Forelimb muscle (tissue), 1 donor: ENCODE measurements around the gene IL1A. TPM values are rescaled to one million over a fixed set of nuclear protein-coding genes. Genes with fewer than 3 reads are reported as not detected.

Source experiments
- DNase-seq: peaks from one replicate; pipeline ENCODE4 v3.0.0-alpha.2; 2013; ENCODE audit warnings: low read depth
- polyA plus RNA-seq: library from polyadenylated mRNA; unstranded; fragments of 120-200 nt; gene quantifications from one replicate; pipeline ENCODE4 v1.2.1, GENCODE V29; 2013; ENCODE audit not compliant: insufficient read length

The IL1A gene
- polyA plus RNA-seq, 1 donor, result not detected

DNA sequence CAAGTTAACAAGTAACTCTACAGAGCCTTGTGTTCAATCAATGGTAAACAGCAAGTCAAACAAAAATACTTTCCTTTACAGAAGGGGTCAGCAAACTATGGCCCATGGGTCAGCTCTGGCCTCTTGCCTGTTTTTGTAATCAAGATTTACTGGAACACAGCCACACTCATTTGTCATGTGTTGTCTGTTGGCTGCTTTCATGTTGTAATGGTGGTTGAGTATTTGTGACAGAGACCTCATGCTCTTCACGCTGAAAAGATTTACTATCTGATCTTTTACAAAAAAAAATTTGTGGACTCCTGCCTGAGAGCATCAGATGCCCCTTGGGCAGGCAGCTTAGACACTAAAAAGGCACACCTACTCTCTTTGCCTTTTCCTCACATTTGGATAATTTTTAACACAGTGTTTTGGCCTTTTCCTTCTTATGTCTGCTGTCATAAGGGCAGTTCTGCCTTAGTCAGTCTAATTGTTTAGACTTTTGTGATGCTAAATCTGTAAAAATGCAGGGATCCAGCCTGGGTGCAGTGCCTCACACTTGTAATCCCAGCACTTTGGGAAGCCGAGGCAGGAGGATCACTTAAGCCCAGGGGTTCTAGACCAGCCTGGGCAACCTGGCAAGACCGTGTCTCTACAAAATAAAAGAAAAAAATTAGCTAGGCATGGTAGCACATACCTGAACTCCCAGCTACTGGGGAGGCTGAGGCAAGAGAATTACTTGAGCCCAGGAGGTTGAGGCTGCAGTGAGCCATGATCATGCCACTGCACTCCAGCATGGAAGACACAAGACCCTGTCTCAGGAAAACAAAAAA, 34.0 kb upstream of the IL1A start:
- no peak for DNase-seq

DNA sequence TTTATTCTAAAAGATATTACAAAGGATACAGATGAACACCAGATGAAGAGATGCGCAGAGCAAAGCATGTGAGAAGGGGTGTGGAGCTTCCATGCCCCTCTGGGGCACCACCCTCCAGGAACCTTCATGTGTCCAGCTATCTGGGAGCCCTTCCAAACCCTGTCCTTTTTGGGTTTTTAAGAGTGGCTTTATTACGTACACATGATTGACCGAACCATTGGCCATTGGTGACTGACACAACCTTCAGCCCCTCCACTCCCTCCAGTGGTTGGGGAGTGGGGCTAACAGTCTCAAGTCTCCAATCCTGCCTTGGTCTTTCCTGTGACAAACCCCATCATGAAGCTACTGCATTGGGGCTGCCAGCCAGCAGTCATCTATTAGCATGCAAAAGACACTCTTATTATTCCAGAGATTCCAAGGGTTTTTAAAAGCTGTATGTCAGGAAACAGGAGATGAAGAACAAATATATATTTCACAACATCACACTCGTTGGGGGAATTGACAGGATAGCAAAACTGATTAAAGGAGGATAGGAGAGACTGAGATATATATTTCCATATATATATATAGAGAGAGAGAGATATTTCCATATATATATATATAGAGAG, 32.9 kb upstream of the IL1A start:
- DNase-seq, result no peak

DNA sequence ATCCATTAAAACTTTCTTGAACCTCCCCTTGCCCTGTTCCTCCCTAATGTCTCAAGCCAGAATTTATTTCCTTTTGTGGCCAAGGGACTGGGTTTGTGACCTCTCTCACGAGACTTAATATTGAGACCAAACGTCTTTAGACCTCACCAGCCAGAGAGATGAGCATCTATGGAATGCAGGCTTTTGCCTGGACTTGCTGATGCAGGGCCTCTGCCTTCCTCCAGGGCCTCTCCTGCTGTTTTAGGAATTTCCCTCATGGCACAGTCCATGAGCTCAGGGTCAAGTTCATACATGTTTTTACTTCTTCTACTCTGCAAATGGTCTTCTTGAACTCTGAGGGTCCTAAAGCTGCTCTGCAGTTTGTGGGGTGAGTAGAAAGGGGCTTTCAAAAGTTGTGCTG, 30.0 kb upstream of the IL1A start:
- DNase-seq, result no peak

DNA sequence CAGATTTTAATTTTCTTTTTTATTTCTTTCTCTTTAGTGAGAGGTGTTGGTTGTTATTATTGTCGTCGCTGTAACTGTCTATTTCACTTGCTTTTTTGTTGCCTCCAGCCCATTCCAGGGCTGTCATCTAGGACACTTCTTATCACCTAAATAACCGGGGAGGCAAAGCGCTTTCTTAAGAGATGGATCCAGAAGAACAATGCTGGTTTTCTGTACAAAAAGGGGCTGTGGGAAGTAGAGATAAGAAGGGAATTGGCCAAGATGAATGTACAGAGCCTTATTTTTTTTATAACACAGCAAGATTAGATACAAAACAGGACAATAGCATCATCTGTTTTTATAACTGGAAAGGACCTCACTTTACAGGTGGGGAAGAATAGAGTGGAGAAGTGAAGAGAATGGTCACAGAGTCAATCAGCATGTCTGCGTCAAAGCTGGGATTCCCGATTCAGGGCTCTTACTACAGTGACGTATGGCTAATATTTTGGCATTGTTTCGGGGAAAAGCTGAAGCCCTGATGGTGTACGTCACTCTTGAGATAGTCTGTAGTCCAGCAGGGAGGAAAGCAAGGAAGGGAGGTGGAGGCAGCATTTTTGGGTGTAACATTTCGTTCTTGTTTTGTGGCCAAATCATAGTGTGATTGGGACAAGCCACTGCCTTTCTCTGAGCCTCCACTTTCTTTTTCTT, 29.1 kb upstream of the IL1A start:
- DNase-seq, result no peak

DNA sequence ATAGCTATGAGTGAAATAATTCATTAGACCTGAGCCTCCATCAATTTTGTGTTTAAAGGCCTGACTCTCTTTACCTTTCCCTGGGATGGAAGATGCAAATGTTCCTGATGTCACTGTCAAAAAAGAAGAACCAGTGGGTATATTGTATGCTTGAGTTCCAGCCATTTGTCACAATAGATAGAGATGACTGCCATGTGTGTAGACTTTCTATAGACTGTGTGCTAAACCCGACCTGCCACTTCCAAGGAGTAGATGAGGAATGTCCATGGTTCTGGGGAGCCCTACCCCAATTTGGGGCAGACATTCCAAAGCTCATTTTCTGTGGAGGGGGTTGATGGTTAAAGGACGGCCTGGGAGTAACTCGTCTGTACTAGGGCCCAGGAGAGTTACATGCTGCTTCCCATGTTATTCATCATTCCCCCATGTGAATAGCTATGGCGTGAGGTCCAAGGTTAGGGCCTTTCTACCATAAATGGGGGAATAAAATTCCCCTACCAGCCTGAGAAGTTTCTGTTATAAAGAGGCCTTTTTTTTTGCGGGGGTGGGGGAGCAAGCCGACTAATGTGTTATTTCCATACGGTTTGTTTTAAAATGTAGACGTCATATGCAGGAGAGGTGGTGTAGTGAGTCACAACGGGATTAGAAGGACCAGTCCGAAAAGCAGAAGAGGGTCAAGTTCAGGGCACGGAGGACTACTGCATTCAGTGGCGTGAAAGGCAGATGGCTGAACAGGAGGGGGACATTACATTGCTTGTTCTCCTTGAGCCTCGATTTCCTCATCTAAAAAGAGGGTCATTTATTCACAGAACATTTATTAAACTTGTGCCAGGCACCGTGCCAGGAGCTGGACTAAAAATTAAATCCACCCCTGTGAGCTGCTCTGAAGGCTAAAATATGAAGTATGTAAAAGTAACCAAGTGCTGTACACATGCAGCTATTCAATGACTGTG, 28.3 kb upstream of the IL1A start:
- no peak for DNase-seq

- DNase-seq, result no peak
These were observed 27.6 kb upstream of the IL1A start for GRCh38 chr2:112811841-112812306.

DNA sequence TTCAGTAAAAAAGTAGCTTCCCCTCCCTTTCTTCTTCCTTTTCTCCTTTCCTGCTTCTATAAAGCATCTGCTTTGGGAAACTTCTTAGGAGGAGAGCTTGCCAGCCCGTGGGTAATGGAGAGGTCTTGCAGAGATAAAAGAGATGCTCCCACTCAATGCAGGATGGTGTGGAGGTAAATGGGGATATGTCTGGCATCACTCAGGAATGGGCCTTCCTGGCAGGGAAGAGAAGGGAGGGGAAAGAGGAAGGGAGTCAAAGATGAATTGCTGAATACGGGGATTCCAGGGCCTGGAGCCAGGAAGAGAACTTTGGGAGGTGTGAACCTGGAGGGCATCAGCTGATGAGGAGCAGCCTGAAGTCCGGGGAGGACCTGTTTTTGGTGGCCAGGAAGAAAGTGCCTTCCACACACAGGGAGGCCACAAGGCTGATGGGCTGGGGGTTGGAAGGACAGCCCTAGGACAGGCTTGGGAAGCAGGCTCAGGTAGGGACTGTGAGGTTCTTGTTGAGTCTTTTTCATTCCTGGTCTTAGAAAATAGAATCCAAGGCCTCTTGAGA, 27.1 kb upstream of the IL1A start:
- DNase-seq, result no peak

DNA sequence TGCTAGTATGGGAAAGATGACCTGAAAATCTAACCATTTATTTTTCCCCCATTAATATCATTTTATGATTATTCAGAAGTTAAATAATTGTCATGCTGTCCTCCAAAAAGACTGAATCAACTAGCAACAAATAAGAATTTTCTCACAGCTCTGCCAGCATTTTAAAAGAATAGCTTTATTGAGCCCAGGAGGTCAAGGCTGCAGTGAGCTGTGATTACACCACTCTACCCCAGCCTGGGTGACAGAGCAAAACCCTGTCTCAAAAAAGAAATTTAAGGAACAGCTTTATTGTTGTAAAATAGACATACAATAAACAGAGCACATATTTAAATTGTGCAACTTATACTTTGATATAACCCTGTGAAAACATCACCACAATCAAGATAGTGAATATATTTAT, 24.8 kb upstream of the IL1A start:
- no peak for DNase-seq

DNA sequence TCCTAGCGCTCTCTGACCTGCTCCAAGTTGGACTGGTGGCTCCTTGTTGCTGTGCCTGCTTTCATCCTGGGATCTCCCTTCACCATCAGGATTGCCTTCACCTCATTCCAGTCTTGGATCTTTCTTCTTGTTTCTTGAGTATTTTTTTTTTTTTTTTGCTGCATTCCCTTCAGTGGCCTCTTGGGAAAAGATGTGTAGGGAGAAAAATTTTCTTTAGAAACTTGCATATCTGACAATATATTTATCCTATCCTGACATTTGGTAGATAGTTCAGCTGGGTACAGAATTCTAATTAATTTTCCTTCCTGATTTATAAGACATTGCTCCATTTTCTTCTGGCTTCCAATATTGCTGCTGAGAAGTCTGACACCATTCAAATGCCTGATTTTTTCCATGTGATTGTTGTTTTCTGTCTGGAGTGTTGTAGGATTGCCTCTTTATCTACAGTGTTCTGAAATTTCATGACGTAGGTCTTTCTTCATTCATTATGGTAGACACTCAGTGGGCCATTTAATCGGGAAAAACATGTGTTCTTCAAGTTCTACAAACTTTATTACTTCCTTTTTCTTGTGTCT, 23.0 kb upstream of the IL1A start:
- no peak for DNase-seq

- DNase-seq, result no peak
These were observed 21.2 kb upstream of the IL1A start for GRCh38 chr2:112805542-112805941.

DNA sequence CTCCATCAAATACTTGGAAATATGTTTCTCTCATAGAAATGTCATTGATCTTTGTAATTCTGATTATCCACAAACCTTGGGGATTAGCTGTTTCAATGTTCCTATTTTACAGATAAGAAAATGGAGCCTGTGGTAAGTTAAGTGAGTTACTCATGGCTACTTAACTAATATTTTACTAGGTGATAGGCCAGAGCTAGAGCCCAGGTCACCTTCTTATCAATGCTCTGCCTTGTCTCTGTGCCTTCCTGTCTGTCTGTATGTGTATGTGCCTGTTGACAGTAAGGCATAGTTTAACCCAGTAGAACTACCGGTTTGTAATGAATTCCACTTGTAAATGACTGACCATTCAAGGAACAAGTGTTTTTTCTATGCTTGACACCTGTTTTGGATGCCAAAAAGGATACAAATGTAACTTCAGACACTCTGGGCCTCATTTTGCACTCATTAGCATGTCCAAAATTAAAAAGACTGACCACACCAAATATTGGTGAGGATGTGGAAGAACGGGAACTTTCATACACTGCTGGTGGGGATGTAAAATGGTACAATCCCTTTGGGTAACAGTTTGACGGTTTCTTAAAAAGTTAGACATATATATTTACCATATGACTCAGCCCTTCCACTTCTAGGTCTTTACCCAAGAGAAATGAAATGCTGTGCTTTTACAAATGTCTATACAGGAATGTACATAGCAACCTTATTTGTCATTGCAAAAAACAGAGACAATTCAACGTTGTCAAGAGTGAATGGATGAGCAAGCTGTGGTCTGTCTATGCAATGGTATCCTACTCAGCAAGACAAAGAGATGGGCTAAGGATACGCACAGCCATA, 19.6 kb upstream of the IL1A start:
- no peak for DNase-seq

GRCh38 chr2:112800881-112801583, 16.7 kb upstream of the IL1A start:
- DNase-seq, result no peak

DNA sequence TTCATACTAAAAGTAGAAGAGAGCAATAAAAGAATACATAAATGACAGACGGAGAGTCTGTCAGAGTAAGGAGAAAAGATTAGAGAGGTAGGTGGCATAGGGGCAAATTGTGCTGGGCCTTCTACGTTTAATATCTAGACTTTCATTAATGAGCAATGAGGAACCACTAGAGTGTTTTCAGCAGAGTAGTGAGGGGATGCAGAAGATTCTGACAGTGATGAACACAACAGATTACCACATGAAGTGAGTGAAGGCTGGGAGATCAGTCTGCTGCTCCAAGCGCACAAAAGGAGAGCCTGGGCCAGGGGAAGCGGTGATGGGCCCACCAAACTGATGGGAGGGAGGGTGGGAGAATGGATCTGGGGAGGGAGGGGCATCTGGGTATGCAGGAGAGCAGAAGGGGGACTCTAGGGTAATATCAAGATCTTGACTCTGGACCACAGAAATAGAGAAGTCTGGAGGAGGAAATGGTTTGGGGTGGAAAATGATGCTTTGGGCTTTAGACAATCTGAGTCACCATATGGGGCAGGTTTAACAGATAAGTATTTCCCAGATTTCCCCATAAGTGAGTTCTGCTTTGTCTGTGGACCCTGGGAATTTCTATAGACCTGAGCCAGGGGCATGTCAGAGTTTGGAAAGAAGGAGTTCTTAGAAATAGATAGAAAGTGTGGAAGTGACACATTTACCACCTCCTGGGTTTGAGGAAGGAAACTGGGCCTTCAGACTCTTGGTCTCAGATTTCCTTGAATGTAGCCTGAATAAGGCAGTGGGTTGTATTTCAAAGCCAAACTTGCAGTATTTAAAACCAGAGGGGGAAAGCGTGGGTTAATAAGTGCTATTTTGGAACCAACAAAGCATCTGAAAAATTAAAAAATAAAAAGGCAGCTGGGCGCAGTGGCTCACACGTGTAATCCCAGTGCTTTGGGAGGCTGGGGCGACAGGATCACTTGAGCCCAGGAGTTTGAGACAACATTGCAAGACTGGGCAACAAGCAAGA, 15.0 kb upstream of the IL1A start:
- no peak for DNase-seq

DNA sequence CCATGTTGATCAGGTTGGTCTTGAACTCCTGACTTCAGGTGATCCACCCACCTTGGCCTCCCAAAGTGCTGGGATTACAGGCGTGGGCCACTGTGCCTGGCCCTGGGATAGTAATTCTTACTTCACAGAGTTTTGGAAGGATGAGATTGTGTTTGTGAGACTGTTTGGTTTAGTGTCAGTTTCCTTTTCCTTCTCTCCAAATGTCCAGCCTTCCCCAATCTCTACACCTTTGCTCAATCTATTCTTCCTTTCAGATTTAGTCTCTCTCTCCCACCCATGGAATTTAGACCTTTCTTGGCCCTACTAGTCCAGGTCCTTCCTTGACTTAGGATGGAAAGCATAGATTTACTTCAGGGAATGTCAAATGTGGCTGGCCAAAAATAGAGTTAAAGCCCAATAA, 12.2 kb upstream of the IL1A start:
- no peak for DNase-seq

DNA sequence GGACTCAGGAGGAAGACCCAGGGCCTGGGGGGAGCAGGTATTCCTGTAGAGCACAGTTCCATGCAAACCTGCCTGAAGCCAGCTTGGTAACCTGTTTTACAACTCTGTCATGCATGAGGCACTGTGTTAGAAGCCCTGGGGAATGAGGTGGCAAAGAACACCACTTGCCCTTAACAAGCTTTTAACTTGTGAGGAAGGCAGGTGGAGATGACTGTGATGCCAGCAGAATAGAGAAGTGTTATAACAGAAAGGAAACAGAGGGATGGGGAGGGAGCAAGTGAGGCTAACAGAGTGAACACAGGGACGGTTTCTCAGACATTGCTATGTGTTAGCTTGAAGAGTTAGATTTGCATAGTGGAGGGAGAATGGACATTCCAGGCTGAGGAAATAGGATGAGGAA, 11.5 kb upstream of the IL1A start:
- DNase-seq, result no peak

DNA sequence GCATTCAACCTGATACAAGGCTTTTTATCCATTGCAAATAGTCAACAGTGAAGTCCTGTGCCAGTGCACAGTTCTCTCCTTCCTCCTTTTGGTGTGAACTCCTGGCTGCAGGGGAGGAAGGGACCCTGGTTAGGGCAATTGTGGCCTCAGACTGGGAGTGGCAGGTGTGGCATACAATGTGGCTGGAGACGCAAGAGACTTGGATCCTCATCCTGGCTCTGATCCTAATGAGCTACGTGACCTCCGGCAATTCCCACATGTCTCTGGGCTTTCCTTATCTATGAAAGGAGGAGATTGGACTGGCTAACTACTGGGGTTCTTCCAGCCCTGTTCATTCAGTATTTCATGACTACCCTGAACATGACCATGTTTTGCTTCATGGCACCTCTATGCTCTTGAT, 10.5 kb upstream of the IL1A start:
- DNase-seq, result no peak

DNA sequence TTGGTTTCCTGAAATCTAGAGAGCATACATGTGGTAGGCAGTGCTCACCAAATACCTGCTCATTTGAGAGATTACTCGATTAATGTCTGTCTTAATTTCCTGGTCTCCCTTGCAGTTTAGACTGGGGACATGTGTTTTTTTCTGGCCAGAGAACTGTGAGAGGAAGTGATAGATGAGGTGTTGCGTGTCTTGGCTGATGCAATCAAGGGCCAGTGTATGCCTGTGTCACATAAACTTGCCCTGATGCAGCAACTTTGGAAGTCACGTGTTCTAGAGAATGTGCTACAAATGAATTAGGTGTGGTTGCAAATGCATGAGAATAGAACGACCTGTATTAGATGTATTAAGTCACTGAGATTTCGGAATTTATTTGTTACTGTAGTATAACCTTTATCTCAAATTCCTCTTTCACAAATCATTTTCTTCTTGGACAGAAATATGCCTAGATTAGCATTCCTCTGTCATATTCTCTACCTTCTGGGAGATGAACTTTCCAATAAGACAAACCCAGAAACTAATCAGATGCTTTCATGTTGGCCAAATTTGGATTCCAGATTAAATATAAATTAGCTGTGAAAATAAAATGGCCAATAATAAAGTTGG, 9.9 kb upstream of the IL1A start:
- no peak for DNase-seq

GRCh38 chr2:112793449-112793978, 9.2 kb upstream of the IL1A start:
- no peak for DNase-seq
